ENCODE data around the gene GPR132.

- TF ChIP-seq CTCF (conservative IDR thresholded peaks at IDR 0.05) (peak; percentile 94), ZFX (IDR thresholded peaks at IDR 0.05) (no peak)
Measured at GRCh38 chr14:105086833-105087307, 21.6 kb upstream of the GPR132 start.
